ENCODE data around the gene ADGRV1.

The ADGRV1 gene

DNA sequence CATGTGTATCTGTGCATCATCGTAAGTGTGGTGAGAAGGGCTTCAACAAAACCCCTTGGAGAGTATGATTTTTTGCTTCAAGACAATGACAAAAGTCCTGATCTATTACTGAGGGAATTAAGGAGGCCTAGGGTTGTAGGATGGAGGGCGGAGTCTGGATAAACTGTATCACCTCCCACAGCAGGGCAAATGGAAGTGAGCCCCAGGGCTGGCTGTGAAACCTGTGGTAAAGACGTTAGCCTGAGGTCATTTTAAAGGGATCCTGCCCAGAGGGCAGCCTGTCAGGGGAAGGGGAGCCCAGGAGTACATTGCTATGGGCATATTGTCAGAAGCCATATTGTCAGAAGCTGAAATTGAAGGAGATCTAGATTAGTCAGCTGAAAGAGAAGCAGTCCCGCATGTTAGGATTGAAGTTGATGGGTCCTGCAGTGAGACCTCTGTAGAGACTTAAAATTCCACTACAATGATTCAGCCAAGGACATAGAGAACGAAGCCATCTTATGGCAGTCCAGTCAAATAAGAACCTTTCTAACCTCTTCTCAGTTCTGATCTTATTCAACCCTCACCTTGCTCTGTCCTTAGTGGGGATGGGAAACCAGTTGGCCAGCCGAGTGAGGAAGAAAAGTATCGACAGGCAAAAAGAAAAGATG, 26.9 kb downstream of the ADGRV1 start:
- TF ChIP-seq FOXP2 (optimal IDR thresholded peaks at IDR 0.05; ENCODE audit: borderline replicate concordance, extremely low read depth, extremely low read length, insufficient read depth) (no peak), POLR2AphosphoS5 (IDR thresholded peaks at IDR 0.05; ENCODE audit: low read depth, low read length) (no peak), SIN3A (IDR thresholded peaks at IDR 0.05; ENCODE audit: borderline replicate concordance, insufficient read depth, low read length) (no peak), TAF1 (IDR thresholded peaks at IDR 0.05; ENCODE audit: borderline replicate concordance, insufficient read depth, low read length) (no peak)
- TF ChIP-seq, protein P1, sequence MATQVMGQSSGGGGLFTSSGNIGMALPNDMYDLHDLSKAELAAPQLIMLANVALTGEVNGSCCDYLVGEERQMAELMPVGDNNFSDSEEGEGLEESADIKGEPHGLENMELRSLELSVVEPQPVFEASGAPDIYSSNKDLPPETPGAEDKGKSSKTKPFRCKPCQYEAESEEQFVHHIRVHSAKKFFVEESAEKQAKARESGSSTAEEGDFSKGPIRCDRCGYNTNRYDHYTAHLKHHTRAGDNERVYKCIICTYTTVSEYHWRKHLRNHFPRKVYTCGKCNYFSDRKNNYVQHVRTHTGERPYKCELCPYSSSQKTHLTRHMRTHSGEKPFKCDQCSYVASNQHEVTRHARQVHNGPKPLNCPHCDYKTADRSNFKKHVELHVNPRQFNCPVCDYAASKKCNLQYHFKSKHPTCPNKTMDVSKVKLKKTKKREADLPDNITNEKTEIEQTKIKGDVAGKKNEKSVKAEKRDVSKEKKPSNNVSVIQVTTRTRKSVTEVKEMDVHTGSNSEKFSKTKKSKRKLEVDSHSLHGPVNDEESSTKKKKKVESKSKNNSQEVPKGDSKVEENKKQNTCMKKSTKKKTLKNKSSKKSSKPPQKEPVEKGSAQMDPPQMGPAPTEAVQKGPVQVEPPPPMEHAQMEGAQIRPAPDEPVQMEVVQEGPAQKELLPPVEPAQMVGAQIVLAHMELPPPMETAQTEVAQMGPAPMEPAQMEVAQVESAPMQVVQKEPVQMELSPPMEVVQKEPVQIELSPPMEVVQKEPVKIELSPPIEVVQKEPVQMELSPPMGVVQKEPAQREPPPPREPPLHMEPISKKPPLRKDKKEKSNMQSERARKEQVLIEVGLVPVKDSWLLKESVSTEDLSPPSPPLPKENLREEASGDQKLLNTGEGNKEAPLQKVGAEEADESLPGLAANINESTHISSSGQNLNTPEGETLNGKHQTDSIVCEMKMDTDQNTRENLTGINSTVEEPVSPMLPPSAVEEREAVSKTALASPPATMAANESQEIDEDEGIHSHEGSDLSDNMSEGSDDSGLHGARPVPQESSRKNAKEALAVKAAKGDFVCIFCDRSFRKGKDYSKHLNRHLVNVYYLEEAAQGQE (IDR thresholded peaks at IDR 0.05; ENCODE audit: insufficient read depth in 1 of 2, low read depth in 2 of 2, low read length in 2 of 2) = no peak

DNA sequence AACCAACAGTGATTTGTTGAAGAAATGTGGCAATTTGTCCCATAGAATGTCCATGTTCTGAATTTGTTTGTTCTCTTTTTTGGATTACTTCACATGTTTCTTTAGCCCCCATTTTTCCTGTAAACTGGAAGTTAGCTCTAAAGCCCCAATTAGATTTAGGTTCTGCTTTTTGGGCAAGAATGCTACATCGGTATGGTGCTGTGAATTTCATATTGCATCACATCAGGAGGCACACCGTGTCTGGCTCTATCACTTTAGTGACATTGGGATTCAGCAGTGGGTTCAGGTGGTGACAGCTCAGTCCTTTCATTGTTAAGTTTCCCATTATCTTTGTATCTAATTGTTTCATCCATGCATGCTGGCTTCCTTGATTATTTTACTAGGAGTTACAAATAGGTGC, 27.9 kb downstream of the ADGRV1 start:
- TF ChIP-seq FOXP2 (optimal IDR thresholded peaks at IDR 0.05; ENCODE audit: borderline replicate concordance, extremely low read depth, extremely low read length, insufficient read depth) (no peak), TAF1 (IDR thresholded peaks at IDR 0.05; ENCODE audit: borderline replicate concordance, insufficient read depth, low read length) (no peak), POLR2AphosphoS5 (IDR thresholded peaks at IDR 0.05; ENCODE audit: low read depth, low read length) (no peak), SIN3A (IDR thresholded peaks at IDR 0.05; ENCODE audit: borderline replicate concordance, insufficient read depth, low read length) (no peak)
- TF ChIP-seq, protein P1 (IDR thresholded peaks at IDR 0.05; ENCODE audit: insufficient read depth in 1 of 2, low read depth in 2 of 2, low read length in 2 of 2) = no peak

DNA sequence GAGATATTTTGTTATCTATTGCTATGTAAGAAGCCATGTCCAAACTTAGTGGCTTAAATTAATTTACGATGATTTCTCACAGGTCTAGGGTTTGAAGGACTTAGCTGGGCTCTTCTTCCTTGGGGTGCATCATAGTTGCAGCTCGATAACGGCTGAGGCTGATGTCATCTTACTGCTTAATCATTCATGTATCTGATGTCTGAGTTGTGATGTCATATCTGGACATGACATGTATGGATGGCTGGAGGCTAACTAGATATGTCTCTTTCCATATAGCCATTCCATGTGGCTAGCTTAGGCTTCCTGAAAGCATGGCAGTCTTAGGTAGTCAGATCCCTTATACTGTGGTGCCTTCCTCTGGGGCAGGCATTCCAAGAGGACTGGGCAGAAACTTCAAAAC, 31.6 kb downstream of the ADGRV1 start:
- TF ChIP-seq SIN3A (IDR thresholded peaks at IDR 0.05; ENCODE audit: borderline replicate concordance, insufficient read depth, low read length) = no peak
- TF ChIP-seq FOXP2 (optimal IDR thresholded peaks at IDR 0.05; ENCODE audit: borderline replicate concordance, extremely low read depth, extremely low read length, insufficient read depth) = no peak
- TF ChIP-seq, protein P1 (IDR thresholded peaks at IDR 0.05; ENCODE audit: insufficient read depth in 1 of 2, low read depth in 2 of 2, low read length in 2 of 2) = no peak
- TF ChIP-seq TAF1 (IDR thresholded peaks at IDR 0.05; ENCODE audit: borderline replicate concordance, insufficient read depth, low read length) = no peak
- TF ChIP-seq POLR2AphosphoS5 (IDR thresholded peaks at IDR 0.05; ENCODE audit: low read depth, low read length) = no peak

DNA sequence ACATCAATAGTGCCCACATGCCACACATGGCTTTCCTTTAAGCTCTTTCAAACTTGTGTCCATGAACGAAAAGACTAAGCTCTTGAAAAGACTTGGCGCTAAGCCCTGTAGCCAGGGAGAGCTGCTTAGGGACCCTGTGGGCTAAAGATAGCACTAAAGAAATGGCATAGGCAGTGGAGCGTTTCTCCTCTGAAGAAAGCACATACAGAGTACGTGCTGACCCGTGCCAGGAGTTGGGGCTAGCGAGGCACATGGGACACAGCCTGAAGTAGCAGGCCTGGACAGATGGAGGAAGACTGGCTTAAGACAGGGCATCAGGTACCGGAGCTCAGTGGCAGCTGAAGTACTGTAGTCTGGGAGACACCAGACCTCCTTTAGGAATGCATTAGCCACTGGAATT, 39.7 kb downstream of the ADGRV1 start:
- no peak for TF ChIP-seq POLR2AphosphoS5 (IDR thresholded peaks at IDR 0.05; ENCODE audit: low read depth, low read length)
- TF ChIP-seq, protein P1 (IDR thresholded peaks at IDR 0.05; ENCODE audit: insufficient read depth in 1 of 2, low read depth in 2 of 2, low read length in 2 of 2) = no peak
- TF ChIP-seq SIN3A (IDR thresholded peaks at IDR 0.05; ENCODE audit: borderline replicate concordance, insufficient read depth, low read length) = no peak
- no peak for TF ChIP-seq FOXP2 (optimal IDR thresholded peaks at IDR 0.05; ENCODE audit: borderline replicate concordance, extremely low read depth, extremely low read length, insufficient read depth)
- no peak for TF ChIP-seq TAF1 (IDR thresholded peaks at IDR 0.05; ENCODE audit: borderline replicate concordance, insufficient read depth, low read length)

All from PFSK-1 (cell line).